HepG2 (cell line): Measurements from ENCODE around the gene TMEM170B. TPM values are rescaled to one million over a fixed set of nuclear protein-coding genes. Genes with fewer than 3 reads are reported as not detected.
A peak's percentile ranks its signal among the peaks of the same experiment; 100 is the strongest.

Experiments used
- EP300 ChIP-seq, 3 experiments: sonication (generic) in 1 of 3; formaldehyde crosslinking in 1 of 3; IDR thresholded peaks; 2 replicates each; pipeline versions ENCODE4 v1.5.1 to v1.6.1; 2011 to 2020; ENCODE audit warnings: low read depth in 2 of 3, low read length in 2 of 3, borderline replicate concordance in 1 of 3, improper control_type of control experiment in 1 of 3, mild to moderate bottlenecking in 1 of 3, missing genetic modification reagents in 1 of 3, moderate library complexity in 1 of 3
- FOXA3 ChIP-seq: IDR thresholded peaks from 2 replicates; pipeline ENCODE4 v1.6.1; 2016; ENCODE audit warnings: missing genetic modification reagents, missing compliant biosample characterization
- FOXK1 ChIP-seq: sonication (generic); formaldehyde crosslinking; IDR thresholded peaks from 2 replicates; pipeline ENCODE4 v1.4.0; 2020; ENCODE audit warnings: low read depth, missing genetic modification reagents, borderline replicate concordance
- ISX ChIP-seq: sonication (generic); formaldehyde crosslinking; conservative IDR thresholded peaks from 2 replicates; pipeline ENCODE4 v1.5.0; 2020; ENCODE audit warnings: missing genetic modification reagents
- KDM2A ChIP-seq: sonication (generic); formaldehyde crosslinking; IDR thresholded peaks from 2 replicates; pipeline ENCODE4 v1.4.0; 2020; ENCODE audit warnings: low read depth, missing genetic modification reagents, borderline replicate concordance
- NFKB2 ChIP-seq: sonication (generic); formaldehyde crosslinking; IDR thresholded peaks from 2 replicates; pipeline ENCODE4 v1.4.0; 2020; ENCODE audit warnings: missing genetic modification reagents, borderline replicate concordance
- SMAD9 ChIP-seq: sonication (generic); formaldehyde crosslinking; IDR thresholded peaks from 2 replicates; pipeline ENCODE4 v1.5.1; 2020; ENCODE audit warnings: mild to moderate bottlenecking, missing genetic modification reagents
- ZNF20 ChIP-seq: sonication (generic); formaldehyde crosslinking; IDR thresholded peaks from 2 replicates; pipeline ENCODE4 v1.4.0; 2020; ENCODE audit warnings: mild to moderate bottlenecking, moderate library complexity, missing genetic modification reagents
- ZNF713 ChIP-seq: sonication (generic); formaldehyde crosslinking; IDR thresholded peaks from 2 replicates; pipeline ENCODE4 v1.4.0; 2020; ENCODE audit warnings: mild to moderate bottlenecking, missing genetic modification reagents
- ZNF790 ChIP-seq: sonication (generic); formaldehyde crosslinking; IDR thresholded peaks from 2 replicates; pipeline ENCODE4 v1.8.0; 2022; ENCODE audit warnings: missing genetic modification reagents, mild to moderate bottlenecking, borderline replicate concordance
- polyA plus RNA-seq, 8 experiments: library from polyadenylated mRNA; depleted of rRNA in 3 of 8; stranded (reverse) in 7 of 8; unstranded in 1 of 8; fragments of >200 nt; fragmentation: Illumina TruSeq in 4 of 8; extraction: Trizol in 4 of 8; gene quantifications; 2 replicates each; pipeline versions ENCODE4 v1.2.1 to v1.2.3, GENCODE V29; 2011 to 2016; ENCODE audit warnings: low read depth in 4 of 8, missing spikeins in 1 of 8, mixed read lengths in 1 of 8; ENCODE audit not compliant: insufficient read depth in 1 of 8
- total RNA-seq, 5 experiments: library from RNA; depleted of rRNA; stranded (reverse); fragments of >200 nt; fragmentation: Illumina TruSeq; extraction: Trizol; gene quantifications; 2 replicates each; pipeline ENCODE4 v1.2.3, GENCODE V29; 2016; ENCODE audit warnings: low read depth in 1 of 5
- TF ChIP-seq, protein P1 (sequence below): sonication (generic); formaldehyde crosslinking; conservative IDR thresholded peaks from 2 replicates; pipeline ENCODE4 v1.4.0; 2020; ENCODE audit warnings: mild to moderate bottlenecking, missing genetic modification reagents, moderate library complexity
- TF ChIP-seq, protein P2 (sequence below): IDR thresholded peaks from 2 replicates; pipeline ENCODE4 v1.6.1; 2012; ENCODE audit warnings: inconsistent platforms
- TF ChIP-seq, protein P3 (sequence below): sonication (generic); formaldehyde crosslinking; IDR thresholded peaks from 2 replicates; pipeline ENCODE4 v1.4.0; 2020; ENCODE audit warnings: missing genetic modification reagents
- TF ChIP-seq, protein P4 (sequence below): sonication (generic); formaldehyde crosslinking; IDR thresholded peaks from 2 replicates; pipeline ENCODE4 v1.5.0; 2020; ENCODE audit warnings: mild to moderate bottlenecking, missing genetic modification reagents, borderline replicate concordance

TMEM170B gene
- total and polyA plus RNA-seq, 2 of the 13 experiments (the other 11 are each of a cell fraction or from before 2014, with no cell fraction given) = 3.3 to 9.4 TPM

DNA sequence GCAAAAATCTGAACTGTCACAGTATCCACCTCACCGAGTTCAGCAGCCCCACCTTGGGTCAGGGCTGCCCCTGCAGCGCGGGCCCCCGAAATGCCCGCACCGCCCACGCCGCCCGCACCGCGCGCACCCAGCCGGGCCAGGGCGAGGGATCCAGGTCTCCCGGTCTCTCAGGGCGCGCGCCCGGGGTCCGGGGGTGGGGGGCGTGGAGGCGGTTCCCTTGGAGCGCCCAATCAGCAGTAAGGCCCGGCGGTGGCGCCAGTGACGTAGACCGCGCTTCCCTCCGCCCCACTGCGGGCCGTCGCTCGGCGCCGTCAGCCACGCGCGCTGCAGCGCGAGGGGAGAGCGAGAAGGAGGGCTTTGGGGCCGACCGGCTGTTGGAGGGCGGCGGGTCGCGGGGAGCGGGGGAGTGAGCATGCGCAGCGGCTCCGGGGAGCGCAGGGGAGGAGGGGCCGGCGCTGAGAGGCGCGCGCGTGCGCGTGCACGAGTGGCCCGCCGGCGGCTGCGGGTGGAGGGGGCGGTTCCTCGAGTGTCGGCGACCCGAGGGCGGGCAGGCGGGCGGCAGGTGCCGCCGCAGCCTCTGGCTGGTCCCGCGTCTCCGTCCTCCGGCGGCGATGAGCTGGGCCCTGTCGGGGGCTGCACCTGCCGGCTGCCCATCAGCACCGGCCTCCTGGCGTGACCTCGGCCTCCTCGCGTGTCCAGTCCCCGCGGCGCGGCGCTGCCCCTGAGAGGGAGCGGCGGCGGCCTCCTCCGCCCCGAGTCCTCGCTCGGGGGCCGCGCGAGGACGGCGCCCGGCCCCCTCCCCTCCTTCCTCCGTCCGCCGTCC, at the start of gene TMEM170B (continued):
- TF ChIP-seq ZNF790 (CRISPR knock-in tag) (peak; percentile 92; the same call in 1 of the 2 replicates), ZNF713 (CRISPR knock-in tag) (peak; percentile 77; the same call in 1 of the 2 replicates), FOXA3 (CRISPR knock-in tag) (peak; percentile 34; the same call in 1 of the 2 replicates), NFKB2 (CRISPR knock-in tag) (peak; percentile 88; the same call in 1 of the 2 replicates), FOXK1 (CRISPR knock-in tag) (peak; percentile 68; the same call in 1 of the 2 replicates), ISX (CRISPR knock-in tag) (no peak; the same call in 1 of the 2 replicates), EP300 (IDR thresholded peaks at IDR 0.05; ENCODE audit: low read depth in 2 of 2, low read length in 2 of 2) (no peak; a peak in 1 of 4 replicates), EP300 (CRISPR knock-in tag; IDR thresholded peaks at IDR 0.05; ENCODE audit: borderline replicate concordance) (no peak), SMAD9 (CRISPR knock-in tag) (no peak), KDM2A (CRISPR knock-in tag) (peak; percentile 94), ZNF20 (CRISPR knock-in tag) (no peak)
- TF ChIP-seq, protein P1, sequence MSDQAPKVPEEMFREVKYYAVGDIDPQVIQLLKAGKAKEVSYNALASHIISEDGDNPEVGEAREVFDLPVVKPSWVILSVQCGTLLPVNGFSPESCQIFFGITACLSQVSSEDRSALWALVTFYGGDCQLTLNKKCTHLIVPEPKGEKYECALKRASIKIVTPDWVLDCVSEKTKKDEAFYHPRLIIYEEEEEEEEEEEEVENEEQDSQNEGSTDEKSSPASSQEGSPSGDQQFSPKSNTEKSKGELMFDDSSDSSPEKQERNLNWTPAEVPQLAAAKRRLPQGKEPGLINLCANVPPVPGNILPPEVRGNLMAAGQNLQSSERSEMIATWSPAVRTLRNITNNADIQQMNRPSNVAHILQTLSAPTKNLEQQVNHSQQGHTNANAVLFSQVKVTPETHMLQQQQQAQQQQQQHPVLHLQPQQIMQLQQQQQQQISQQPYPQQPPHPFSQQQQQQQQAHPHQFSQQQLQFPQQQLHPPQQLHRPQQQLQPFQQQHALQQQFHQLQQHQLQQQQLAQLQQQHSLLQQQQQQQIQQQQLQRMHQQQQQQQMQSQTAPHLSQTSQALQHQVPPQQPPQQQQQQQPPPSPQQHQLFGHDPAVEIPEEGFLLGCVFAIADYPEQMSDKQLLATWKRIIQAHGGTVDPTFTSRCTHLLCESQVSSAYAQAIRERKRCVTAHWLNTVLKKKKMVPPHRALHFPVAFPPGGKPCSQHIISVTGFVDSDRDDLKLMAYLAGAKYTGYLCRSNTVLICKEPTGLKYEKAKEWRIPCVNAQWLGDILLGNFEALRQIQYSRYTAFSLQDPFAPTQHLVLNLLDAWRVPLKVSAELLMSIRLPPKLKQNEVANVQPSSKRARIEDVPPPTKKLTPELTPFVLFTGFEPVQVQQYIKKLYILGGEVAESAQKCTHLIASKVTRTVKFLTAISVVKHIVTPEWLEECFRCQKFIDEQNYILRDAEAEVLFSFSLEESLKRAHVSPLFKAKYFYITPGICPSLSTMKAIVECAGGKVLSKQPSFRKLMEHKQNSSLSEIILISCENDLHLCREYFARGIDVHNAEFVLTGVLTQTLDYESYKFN = peak; percentile 55
- TF ChIP-seq, protein P2, sequence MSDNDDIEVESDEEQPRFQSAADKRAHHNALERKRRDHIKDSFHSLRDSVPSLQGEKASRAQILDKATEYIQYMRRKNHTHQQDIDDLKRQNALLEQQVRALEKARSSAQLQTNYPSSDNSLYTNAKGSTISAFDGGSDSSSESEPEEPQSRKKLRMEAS = peak; percentile 97
- TF ChIP-seq, protein P3, sequence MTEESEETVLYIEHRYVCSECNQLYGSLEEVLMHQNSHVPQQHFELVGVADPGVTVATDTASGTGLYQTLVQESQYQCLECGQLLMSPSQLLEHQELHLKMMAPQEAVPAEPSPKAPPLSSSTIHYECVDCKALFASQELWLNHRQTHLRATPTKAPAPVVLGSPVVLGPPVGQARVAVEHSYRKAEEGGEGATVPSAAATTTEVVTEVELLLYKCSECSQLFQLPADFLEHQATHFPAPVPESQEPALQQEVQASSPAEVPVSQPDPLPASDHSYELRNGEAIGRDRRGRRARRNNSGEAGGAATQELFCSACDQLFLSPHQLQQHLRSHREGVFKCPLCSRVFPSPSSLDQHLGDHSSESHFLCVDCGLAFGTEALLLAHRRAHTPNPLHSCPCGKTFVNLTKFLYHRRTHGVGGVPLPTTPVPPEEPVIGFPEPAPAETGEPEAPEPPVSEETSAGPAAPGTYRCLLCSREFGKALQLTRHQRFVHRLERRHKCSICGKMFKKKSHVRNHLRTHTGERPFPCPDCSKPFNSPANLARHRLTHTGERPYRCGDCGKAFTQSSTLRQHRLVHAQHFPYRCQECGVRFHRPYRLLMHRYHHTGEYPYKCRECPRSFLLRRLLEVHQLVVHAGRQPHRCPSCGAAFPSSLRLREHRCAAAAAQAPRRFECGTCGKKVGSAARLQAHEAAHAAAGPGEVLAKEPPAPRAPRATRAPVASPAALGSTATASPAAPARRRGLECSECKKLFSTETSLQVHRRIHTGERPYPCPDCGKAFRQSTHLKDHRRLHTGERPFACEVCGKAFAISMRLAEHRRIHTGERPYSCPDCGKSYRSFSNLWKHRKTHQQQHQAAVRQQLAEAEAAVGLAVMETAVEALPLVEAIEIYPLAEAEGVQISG (CRISPR knock-in tag) = peak; percentile 58
- TF ChIP-seq, protein P4, sequence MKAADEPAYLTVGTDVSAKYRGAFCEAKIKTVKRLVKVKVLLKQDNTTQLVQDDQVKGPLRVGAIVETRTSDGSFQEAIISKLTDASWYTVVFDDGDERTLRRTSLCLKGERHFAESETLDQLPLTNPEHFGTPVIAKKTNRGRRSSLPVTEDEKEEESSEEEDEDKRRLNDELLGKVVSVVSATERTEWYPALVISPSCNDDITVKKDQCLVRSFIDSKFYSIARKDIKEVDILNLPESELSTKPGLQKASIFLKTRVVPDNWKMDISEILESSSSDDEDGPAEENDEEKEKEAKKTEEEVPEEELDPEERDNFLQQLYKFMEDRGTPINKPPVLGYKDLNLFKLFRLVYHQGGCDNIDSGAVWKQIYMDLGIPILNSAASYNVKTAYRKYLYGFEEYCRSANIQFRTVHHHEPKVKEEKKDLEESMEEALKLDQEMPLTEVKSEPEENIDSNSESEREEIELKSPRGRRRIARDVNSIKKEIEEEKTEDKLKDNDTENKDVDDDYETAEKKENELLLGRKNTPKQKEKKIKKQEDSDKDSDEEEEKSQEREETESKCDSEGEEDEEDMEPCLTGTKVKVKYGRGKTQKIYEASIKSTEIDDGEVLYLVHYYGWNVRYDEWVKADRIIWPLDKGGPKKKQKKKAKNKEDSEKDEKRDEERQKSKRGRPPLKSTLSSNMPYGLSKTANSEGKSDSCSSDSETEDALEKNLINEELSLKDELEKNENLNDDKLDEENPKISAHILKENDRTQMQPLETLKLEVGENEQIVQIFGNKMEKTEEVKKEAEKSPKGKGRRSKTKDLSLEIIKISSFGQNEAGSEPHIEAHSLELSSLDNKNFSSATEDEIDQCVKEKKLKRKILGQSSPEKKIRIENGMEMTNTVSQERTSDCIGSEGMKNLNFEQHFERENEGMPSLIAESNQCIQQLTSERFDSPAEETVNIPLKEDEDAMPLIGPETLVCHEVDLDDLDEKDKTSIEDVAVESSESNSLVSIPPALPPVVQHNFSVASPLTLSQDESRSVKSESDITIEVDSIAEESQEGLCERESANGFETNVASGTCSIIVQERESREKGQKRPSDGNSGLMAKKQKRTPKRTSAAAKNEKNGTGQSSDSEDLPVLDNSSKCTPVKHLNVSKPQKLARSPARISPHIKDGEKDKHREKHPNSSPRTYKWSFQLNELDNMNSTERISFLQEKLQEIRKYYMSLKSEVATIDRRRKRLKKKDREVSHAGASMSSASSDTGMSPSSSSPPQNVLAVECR (CRISPR knock-in tag) = peak; percentile 81; the same call in 1 of the 2 replicates
